GM23248 (cell line): ENCODE data around the gene HOXD12. TPM values are rescaled to one million over a fixed set of nuclear protein-coding genes. Genes with fewer than 3 reads are reported as not detected.

Experiments used
- DNase-seq: peaks from one replicate; pipeline ENCODE4 v3.0.0-alpha.2; 2015
- H2AFZ ChIP-seq: fragments of 200-600 bp; sonication (generic); 2 replicates; pipeline ENCODE4 v1.6.1; 2016; ENCODE audit warnings: antibody characterized with exemption
- H3F3A ChIP-seq: fragments of 200-600 bp; sonication (generic); 2 replicates; pipeline ENCODE4 v1.6.1; 2016; ENCODE audit warnings: mild to moderate bottlenecking, antibody characterized with exemption, mixed run types; ENCODE audit not compliant: insufficient read depth
- H3K27ac ChIP-seq: fragments of 200-600 bp; sonication (generic); 2 replicates; pipeline ENCODE4 v1.5.1; 2016; ENCODE audit warnings: mild to moderate bottlenecking
- H3K27me3 ChIP-seq: fragments of 200-600 bp; sonication (generic); replicated peaks from 2 replicates; pipeline ENCODE4 v1.6.1; 2016; ENCODE audit warnings: mild to moderate bottlenecking; ENCODE audit not compliant: insufficient read depth
- H3K36me3 ChIP-seq: fragments of 200-600 bp; sonication (generic); 2 replicates; pipeline ENCODE4 v1.6.1; 2016; ENCODE audit warnings: low read depth, mild to moderate bottlenecking
- H3K4me1 ChIP-seq: fragments of 200-600 bp; sonication (generic); 2 replicates; pipeline ENCODE4 v1.6.1; 2016; ENCODE audit warnings: mild to moderate bottlenecking; ENCODE audit not compliant: insufficient read depth
- H3K4me2 ChIP-seq: fragments of 200-600 bp; sonication (generic); one replicate; pipeline ENCODE4 v1.6.1; 2016; ENCODE audit warnings: mild to moderate bottlenecking; ENCODE audit not compliant: unreplicated experiment
- H3K4me3 ChIP-seq: fragments of 200-600 bp; sonication (generic); 2 replicates; pipeline ENCODE4 v1.5.1; 2016; ENCODE audit warnings: mild to moderate bottlenecking
- H3K79me2 ChIP-seq: fragments of 200-600 bp; sonication (generic); 2 replicates; pipeline ENCODE4 v1.6.1; 2016; ENCODE audit warnings: mild to moderate bottlenecking; ENCODE audit not compliant: insufficient read depth
- H3K9ac ChIP-seq: fragments of 200-600 bp; sonication (generic); 2 replicates; pipeline ENCODE4 v1.6.1; 2016; ENCODE audit warnings: mild to moderate bottlenecking
- H3K9me2 ChIP-seq: fragments of 200-600 bp; sonication (generic); 2 replicates; pipeline ENCODE4 v1.6.1; 2016; ENCODE audit warnings: mixed run types, mild to moderate bottlenecking, moderate library complexity; ENCODE audit not compliant: insufficient read depth
- H3K9me3 ChIP-seq: fragments of 200-600 bp; sonication (generic); one replicate; pipeline ENCODE4 v1.6.1; 2017; ENCODE audit warnings: low read depth
- H4K20me1 ChIP-seq: fragments of 200-600 bp; sonication (generic); 2 replicates; pipeline ENCODE4 v1.6.0; 2016; ENCODE audit not compliant: insufficient read depth
- EZH2 ChIP-seq: fragments of 200-600 bp; sonication (generic); IDR thresholded peaks from 2 replicates; pipeline ENCODE4 v1.6.1; 2018; ENCODE audit warnings: antibody characterized with exemption, mild to moderate bottlenecking; ENCODE audit not compliant: insufficient read depth, poor library complexity, severe bottlenecking
- EZH2phosphoT487 ChIP-seq: fragments of 200-600 bp; sonication (generic); IDR thresholded peaks from 2 replicates; pipeline ENCODE4 v1.6.1; 2018; ENCODE audit warnings: antibody characterized with exemption, moderate library complexity, mild to moderate bottlenecking, low read depth; ENCODE audit not compliant: insufficient read depth
- WGBS, 2 experiments: methylation state at CpG; one replicate each; pipeline ENCODE4 v1.1.6; 2015 to 2017; ENCODE audit warnings: low lambda C conversion rate in 2 of 2, low coverage in 1 of 2; ENCODE audit errors: missing lambda C conversion rate in 2 of 2; 5-methylcytosine and 5-hydroxymethylcytosine counted together
- in situ Hi-C: fragments of 300-500 bp; cut with MboI; formaldehyde crosslinking; loops from 2 replicates; pipeline ENCODE4 v1.15.0; 2020
- polyA plus RNA-seq: library from polyadenylated mRNA; unstranded; fragments of >200 nt; fragmentation: Nextera tagmentation; extraction: Ambion mirVana; gene quantifications from 2 replicates; pipeline ENCODE4 v1.2.1, GENCODE V29; 2016
- total RNA-seq: library from RNA; depleted of rRNA; stranded (reverse); fragments of >200 nt; shearing (Covaris generic); gene quantifications from 2 replicates; pipeline ENCODE4 v1.2.3, GENCODE V29; 2014

HOXD12 gene
- total and polyA plus RNA-seq, 2 experiments from 2014 or later, result 0.19 to 0.22 TPM

DNA sequence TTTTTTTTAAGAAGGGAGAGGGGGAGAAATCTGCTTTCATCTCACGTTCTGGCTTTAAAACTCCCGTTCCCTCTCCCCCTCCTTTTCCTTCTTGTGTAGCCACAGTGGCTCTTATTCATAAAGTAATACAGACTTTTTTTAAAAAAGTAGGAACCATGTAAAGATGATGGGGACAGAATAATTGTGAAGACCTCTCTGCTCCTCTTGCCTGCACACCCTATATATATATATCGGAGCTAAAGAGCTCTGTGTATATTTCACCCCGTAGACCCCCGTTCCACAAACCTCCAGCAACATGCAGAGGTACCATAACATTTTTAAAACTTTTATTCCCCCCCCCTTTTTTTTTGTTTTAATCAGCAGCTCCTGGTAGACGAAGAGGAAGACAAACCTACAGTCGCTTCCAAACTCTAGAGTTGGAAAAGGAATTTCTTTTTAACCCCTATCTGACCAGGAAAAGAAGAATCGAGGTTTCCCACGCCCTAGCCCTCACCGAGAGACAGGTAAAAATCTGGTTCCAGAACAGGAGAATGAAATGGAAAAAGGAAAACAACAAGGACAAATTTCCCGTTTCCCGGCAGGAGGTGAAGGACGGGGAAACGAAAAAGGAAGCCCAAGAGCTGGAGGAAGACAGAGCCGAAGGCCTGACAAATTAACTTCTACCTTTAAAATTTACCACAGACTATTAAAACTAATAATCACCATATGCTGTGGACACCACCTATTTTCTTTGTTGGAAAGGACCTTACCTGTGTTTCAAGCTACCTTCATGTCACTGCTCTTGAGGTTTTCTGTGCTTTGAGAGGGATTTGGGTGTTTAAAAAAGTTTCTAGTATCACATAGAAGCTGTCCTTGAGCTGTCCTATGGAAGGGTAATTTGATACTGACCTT, 31.6 kb downstream of the HOXD12 start:
- Histone ChIP-seq H3K9me3 (no peaks in the 10 kb centered on the region), H4K20me1 (no peaks in the 10 kb centered on the region), H3K4me2 (peak overlapping the region; percentile 100), H3K4me1 (peaks cover 42% of the 10 kb centered on the region), H3K36me3 (no peaks in the 10 kb centered on the region), H3K27me3 (no peaks in the 10 kb centered on the region), H3K9me2 (no peaks in the 10 kb centered on the region), H3K4me3 (peak overlapping the region; percentile 90), H3K79me2 (peaks cover 80% of the 10 kb centered on the region), H2AFZ (peak overlapping the region; percentile 22; the same call in 1 of the 2 replicates), H3F3A (peaks cover 63% of the 10 kb centered on the region), H3K9ac (peak overlapping the region; percentile 97), H3K27ac (peak overlapping the region; percentile 97)
- 2% methylated on average over 15 of the region's 15 CpGs for WGBS, 2 experiments
- DNase-seq, result peak; percentile 42
- TF ChIP-seq EZH2, result no peak
- TF ChIP-seq EZH2phosphoT487, result no peak
- in situ Hi-C loops, result no loop called here

GRCh38 chr2:176131848-176132158, 32.2 kb downstream of the HOXD12 start:
- Histone ChIP-seq H3K9me2 (no peaks in the 10 kb centered on the region), H3K27ac (peak overlapping the region; percentile 97), H3K9ac (peak overlapping the region; percentile 97), H3K4me2 (peak overlapping the region; percentile 100), H3F3A (peaks cover 57% of the 10 kb centered on the region), H3K4me1 (peaks cover 36% of the 10 kb centered on the region), H2AFZ (no peak overlapping the region), H3K4me3 (peak overlapping the region; percentile 90), H3K36me3 (no peaks in the 10 kb centered on the region), H3K79me2 (peaks cover 86% of the 10 kb centered on the region), H3K9me3 (no peaks in the 10 kb centered on the region), H4K20me1 (no peaks in the 10 kb centered on the region), H3K27me3 (no peaks in the 10 kb centered on the region)
- in situ Hi-C loops, result no loop called here
- DNase-seq, result no peak
- WGBS, 2 experiments, result 0% methylated on average over 4 of the region's 4 CpGs
- TF ChIP-seq EZH2phosphoT487 (no peak), EZH2 (no peak)

GRCh38 chr2:176132205-176133171, 32.9 kb downstream of the HOXD12 start:
- Histone ChIP-seq H3K27ac (peak overlapping the region; percentile 97), H3K4me2 (peak overlapping the region; percentile 100), H3K9me2 (no peaks in the 10 kb centered on the region), H3K9ac (peak overlapping the region; percentile 97), H3K27me3 (no peaks in the 10 kb centered on the region), H3K79me2 (peaks cover 89% of the 10 kb centered on the region), H4K20me1 (no peaks in the 10 kb centered on the region), H3K4me1 (peaks cover 31% of the 10 kb centered on the region), H3K36me3 (no peaks in the 10 kb centered on the region), H3K4me3 (peak overlapping the region; percentile 90), H3K9me3 (no peaks in the 10 kb centered on the region), H3F3A (peaks cover 61% of the 10 kb centered on the region), H2AFZ (peak overlapping the region; percentile 73)
- in situ Hi-C loops, result no loop called here
- TF ChIP-seq EZH2phosphoT487 (no peak), EZH2 (no peak)
- 11 to 13% methylated on average over 33 of the region's 33 CpGs for WGBS, 2 experiments
- DNase-seq, result peak; percentile 92

- Histone ChIP-seq H3K27me3 (no peaks in the 10 kb centered on the region), H3K79me2 (peaks cover 89% of the 10 kb centered on the region), H3K9ac (peak overlapping the region; percentile 97), H3K36me3 (no peaks in the 10 kb centered on the region), H3K4me3 (peak overlapping the region; percentile 90; the same call in 1 of the 2 replicates), H3K9me2 (no peaks in the 10 kb centered on the region), H3F3A (peaks cover 64% of the 10 kb centered on the region), H4K20me1 (no peaks in the 10 kb centered on the region), H3K4me2 (peak overlapping the region; percentile 100), H2AFZ (no peak overlapping the region), H3K9me3 (no peaks in the 10 kb centered on the region), H3K4me1 (peaks cover 32% of the 10 kb centered on the region), H3K27ac (peak overlapping the region; percentile 97; the same call in 1 of the 2 replicates)
- DNase-seq, result no peak
- in situ Hi-C loops, result no loop called here
- TF ChIP-seq EZH2 (no peak), EZH2phosphoT487 (no peak)
These were observed 33.8 kb downstream of the HOXD12 start for GRCh38 chr2:176133389-176133788.
